Sigmoid colon (tissue), 4 donors: ENCODE results near the gene IKBKE.

ENCODE experiments used
- EP300 ChIP-seq, 4 donors: sonication (generic); formaldehyde crosslinking; IDR thresholded peaks; one replicate each; pipeline ENCODE4 v1.6.1; 2017; ENCODE audit warnings: antibody characterized with exemption in 4 of 4
- POLR2A ChIP-seq, 2 donors: fragments of 450-650 bp; IDR thresholded peaks; one replicate each; pipeline ENCODE4 v1.6.1; 2016; ENCODE audit warnings: antibody characterized with exemption in 2 of 2, mild to moderate bottlenecking in 2 of 2, moderate library complexity in 2 of 2
- POLR2AphosphoS5 ChIP-seq, 4 donors: sonication (generic); formaldehyde crosslinking; IDR thresholded peaks; one replicate each; pipeline ENCODE4 v1.6.1; 2017; ENCODE audit warnings: antibody characterized with exemption in 4 of 4
- TF ChIP-seq, protein P1 (sequence below), 4 experiments: fragments of 450-650 bp in 3 of 4; fragments of 200-600 bp in 1 of 4; IDR thresholded peaks; one replicate each; pipeline ENCODE4 v1.5.1; 2016 to 2019; ENCODE audit warnings: antibody characterized with exemption in 4 of 4, mild to moderate bottlenecking in 3 of 4, moderate library complexity in 2 of 4

DNA sequence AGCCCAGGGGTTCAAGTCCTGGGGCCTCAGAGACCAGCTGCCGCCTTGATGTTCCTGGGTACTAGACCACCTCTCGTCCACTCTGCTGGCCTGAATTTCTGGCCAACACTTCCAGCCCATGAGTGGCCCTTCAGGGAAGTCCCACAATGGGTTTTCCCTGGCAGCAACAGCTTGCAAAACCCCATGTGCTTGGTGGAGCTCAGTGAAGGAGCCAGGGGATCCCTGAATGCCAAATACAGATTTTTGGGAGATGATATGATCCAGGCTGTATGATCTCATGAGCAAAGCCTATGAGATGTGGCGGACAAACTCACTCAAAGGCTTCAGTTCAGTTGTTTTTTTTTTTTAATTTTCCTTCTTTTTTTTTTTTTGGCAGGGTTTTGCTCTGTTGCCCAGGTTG, 27.5 kb downstream of the IKBKE start:
- TF ChIP-seq POLR2AphosphoS5 (IDR thresholded peaks at IDR 0.05) (no peak), POLR2A (IDR thresholded peaks at IDR 0.05) (no peak), EP300 (IDR thresholded peaks at IDR 0.05) (no peak)
- TF ChIP-seq, protein P1, sequence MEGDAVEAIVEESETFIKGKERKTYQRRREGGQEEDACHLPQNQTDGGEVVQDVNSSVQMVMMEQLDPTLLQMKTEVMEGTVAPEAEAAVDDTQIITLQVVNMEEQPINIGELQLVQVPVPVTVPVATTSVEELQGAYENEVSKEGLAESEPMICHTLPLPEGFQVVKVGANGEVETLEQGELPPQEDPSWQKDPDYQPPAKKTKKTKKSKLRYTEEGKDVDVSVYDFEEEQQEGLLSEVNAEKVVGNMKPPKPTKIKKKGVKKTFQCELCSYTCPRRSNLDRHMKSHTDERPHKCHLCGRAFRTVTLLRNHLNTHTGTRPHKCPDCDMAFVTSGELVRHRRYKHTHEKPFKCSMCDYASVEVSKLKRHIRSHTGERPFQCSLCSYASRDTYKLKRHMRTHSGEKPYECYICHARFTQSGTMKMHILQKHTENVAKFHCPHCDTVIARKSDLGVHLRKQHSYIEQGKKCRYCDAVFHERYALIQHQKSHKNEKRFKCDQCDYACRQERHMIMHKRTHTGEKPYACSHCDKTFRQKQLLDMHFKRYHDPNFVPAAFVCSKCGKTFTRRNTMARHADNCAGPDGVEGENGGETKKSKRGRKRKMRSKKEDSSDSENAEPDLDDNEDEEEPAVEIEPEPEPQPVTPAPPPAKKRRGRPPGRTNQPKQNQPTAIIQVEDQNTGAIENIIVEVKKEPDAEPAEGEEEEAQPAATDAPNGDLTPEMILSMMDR (IDR thresholded peaks at IDR 0.05): no peak
